H1 (cell line): ENCODE measurements around the gene DHX34.

Source experiments
- CHD2 ChIP-seq: IDR thresholded peaks from 2 replicates; pipeline ENCODE4 v1.6.1; 2012; ENCODE audit warnings: low read length, improper control_type of control experiment
- JUN ChIP-seq: IDR thresholded peaks from 2 replicates; pipeline ENCODE4 v1.6.1; 2011; ENCODE audit warnings: low read depth, mild to moderate bottlenecking, improper control_type of control experiment, low read length
- PHF8 ChIP-seq: fragments of 200-600 bp; sonication (generic); conservative IDR thresholded peaks from 2 replicates; pipeline ENCODE4 v1.7.1; 2012; ENCODE audit warnings: low read depth, mild to moderate bottlenecking, inconsistent platforms, low read length, moderate library complexity
- POLR2AphosphoS5 ChIP-seq: IDR thresholded peaks from 2 replicates; pipeline ENCODE4 v1.6.1; 2011; ENCODE audit warnings: low read depth, low read length
- POU5F1 ChIP-seq: IDR thresholded peaks from 2 replicates; pipeline ENCODE4 v1.6.1; 2011; ENCODE audit warnings: low read depth, mild to moderate bottlenecking, low read length, moderate library complexity
- RBBP5 ChIP-seq: IDR thresholded peaks from 2 replicates; pipeline ENCODE4 v1.7.1; 2012; ENCODE audit warnings: low read depth, mild to moderate bottlenecking, inconsistent platforms, low read length, moderate library complexity, borderline replicate concordance
- YY1 ChIP-seq: IDR thresholded peaks from 2 replicates; pipeline ENCODE4 v1.6.1; 2011; ENCODE audit warnings: low read depth, mild to moderate bottlenecking, low read length
- ZNF274 ChIP-seq: IDR thresholded peaks from 2 replicates; pipeline ENCODE4 v1.7.0; 2012; ENCODE audit warnings: low read length, borderline replicate concordance; ENCODE audit errors: extremely low read depth
- TF ChIP-seq, protein P1 (sequence below), 3 experiments: IDR thresholded peaks; 1 replicate in 2 of 3; 2 replicates in 1 of 3; pipeline versions ENCODE4 v1.5.1 to v1.6.1; 2011; ENCODE audit warnings: low read length in 3 of 3, mild to moderate bottlenecking in 3 of 3, inconsistent platforms in 2 of 3, low read depth in 1 of 3, moderate library complexity in 1 of 3; ENCODE audit not compliant: insufficient read depth in 1 of 3; ENCODE audit errors: control extremely low read depth in 1 of 3

DNA sequence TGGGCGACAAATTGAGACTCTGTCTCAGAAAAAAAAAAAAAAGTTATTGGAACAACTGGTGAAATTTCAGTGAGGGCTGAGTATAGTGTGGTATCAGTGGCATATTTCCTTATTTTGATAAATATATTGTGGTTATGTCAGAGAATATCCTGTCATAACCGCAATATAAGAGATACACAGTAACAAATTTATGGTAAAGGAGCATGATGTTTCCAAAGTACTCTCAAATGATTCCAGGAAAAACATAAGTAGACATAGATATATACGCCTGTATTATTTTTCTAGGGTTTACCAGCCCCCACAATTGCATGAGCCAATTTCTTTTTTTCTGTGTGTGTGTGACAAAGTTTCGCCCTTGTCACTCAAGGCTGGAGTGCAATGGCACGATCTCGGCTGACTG lies 45.1 kb upstream of the DHX34 start:
- TF ChIP-seq, protein P1, sequence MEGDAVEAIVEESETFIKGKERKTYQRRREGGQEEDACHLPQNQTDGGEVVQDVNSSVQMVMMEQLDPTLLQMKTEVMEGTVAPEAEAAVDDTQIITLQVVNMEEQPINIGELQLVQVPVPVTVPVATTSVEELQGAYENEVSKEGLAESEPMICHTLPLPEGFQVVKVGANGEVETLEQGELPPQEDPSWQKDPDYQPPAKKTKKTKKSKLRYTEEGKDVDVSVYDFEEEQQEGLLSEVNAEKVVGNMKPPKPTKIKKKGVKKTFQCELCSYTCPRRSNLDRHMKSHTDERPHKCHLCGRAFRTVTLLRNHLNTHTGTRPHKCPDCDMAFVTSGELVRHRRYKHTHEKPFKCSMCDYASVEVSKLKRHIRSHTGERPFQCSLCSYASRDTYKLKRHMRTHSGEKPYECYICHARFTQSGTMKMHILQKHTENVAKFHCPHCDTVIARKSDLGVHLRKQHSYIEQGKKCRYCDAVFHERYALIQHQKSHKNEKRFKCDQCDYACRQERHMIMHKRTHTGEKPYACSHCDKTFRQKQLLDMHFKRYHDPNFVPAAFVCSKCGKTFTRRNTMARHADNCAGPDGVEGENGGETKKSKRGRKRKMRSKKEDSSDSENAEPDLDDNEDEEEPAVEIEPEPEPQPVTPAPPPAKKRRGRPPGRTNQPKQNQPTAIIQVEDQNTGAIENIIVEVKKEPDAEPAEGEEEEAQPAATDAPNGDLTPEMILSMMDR (IDR thresholded peaks at IDR 0.05; ENCODE audit: control extremely low read depth in 1 of 3, insufficient read depth in 1 of 3, low read depth in 1 of 3, low read length in 3 of 3): no peak
- TF ChIP-seq POLR2AphosphoS5: no peak
- TF ChIP-seq PHF8: no peak
- TF ChIP-seq ZNF274: no peak
- no peak for TF ChIP-seq JUN
- no peak for TF ChIP-seq RBBP5
- no peak for TF ChIP-seq YY1
- TF ChIP-seq CHD2: no peak
- no peak for TF ChIP-seq POU5F1
